ENCODE results near the gene DIAPH2.

- no peak for TF ChIP-seq CTCF (IDR thresholded peaks at IDR 0.05)
- no peak for TF ChIP-seq POLR2A (IDR thresholded peaks at IDR 0.05)
Observed at GRCh38 chrX:97045470-97045869, 360.8 kb downstream of the DIAPH2 start.
